Esophagus muscularis mucosa (tissue), 4 donors: ENCODE results near the gene LGALS3.

Experiments used
- CTCF ChIP-seq, 3 experiments: fragments of 200-600 bp in 2 of 3; fragments of 450-650 bp in 1 of 3; sonication (generic) in 2 of 3; IDR thresholded peaks; one replicate each; pipeline ENCODE4 v1.5.1; 2017 to 2019; ENCODE audit warnings: antibody characterized with exemption in 3 of 3, mild to moderate bottlenecking in 2 of 3, moderate library complexity in 1 of 3
- EP300 ChIP-seq: sonication (generic); formaldehyde crosslinking; IDR thresholded peaks from one replicate; pipeline ENCODE4 v1.6.1; 2017; ENCODE audit warnings: antibody characterized with exemption
- POLR2A ChIP-seq: fragments of 450-650 bp; IDR thresholded peaks from one replicate; pipeline ENCODE4 v1.6.1; 2017; ENCODE audit warnings: antibody characterized with exemption, moderate library complexity, mild to moderate bottlenecking, low read depth

DNA sequence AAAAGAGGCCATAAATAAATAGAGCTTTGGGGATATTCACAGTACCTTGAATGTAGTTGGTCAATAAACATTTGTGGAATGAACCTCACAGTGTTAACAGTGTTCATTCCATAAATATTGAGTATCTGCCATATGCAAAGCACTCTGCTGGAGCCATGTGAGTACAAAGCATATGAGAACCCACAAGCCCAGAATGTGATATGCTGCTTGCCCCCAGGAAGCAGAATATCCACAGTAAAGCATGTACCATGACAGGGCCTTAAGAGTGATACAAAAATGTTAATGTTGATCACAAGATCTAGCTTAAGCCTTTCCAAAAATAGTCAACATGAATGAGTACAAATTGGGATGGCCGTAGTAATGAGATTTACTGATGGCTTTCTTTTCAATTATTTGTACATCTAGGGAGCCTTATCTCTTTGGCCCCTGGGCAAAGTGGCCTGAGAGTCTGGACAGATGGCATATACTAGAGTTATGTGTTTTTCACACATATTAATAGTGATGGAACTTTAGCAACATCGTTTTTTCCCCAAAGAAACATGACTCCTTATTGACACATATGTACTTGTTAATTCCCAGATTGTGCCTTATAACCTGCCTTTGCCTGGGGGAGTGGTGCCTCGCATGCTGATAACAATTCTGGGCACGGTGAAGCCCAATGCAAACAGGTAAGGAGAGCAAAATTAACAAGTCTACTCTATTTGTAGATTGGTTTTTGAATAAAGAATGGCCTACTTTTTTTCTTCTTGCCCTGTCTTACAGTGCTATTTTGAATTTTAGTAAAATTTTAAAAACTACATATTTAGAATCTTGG, 10.9 kb downstream of the LGALS3 start:
- TF ChIP-seq CTCF (IDR thresholded peaks at IDR 0.05) = no peak
- no peak for TF ChIP-seq POLR2A
- no peak for TF ChIP-seq EP300
